IMR-90 (cell line): Measurements from ENCODE around the gene TSPAN19. TPM values are rescaled to one million over a fixed set of nuclear protein-coding genes. Genes with fewer than 3 reads are reported as not detected.

ENCODE experiments used
- ATAC-seq: fragments of 200-7000 bp; cut with Tn5 transposase; 2 replicates; pipeline ENCODE4 v1.9.1; 2020; ENCODE audit warnings: low read depth, mild to moderate bottlenecking, moderate library complexity
- BruUV-seq: library from RNA; stranded (reverse); fragments of 400-500 nt; replicated peaks from 2 replicates; lab custom pipeline; 2021; lab: Mats Ljungman, UMichigan
- CTCF ChIA-PET: fragments of 300-600 bp; formaldehyde crosslinking; extraction: SDS; loops from one replicate; lab custom pipeline; 2021; ENCODE audit warnings: antibody characterized with exemption; lab: Yijun Ruan, JAX
- POLR2A ChIA-PET: fragments of 300-600 bp; sonication (Branson Sonifier 250); formaldehyde crosslinking; loops from one replicate; lab custom pipeline; 2022; ENCODE audit warnings: antibody characterized with exemption; ENCODE audit not compliant: unreplicated experiment; lab: Charles Lee
- DNase-seq: peaks from one replicate; pipeline ENCODE4 v3.0.0; 2013
- H2AFZ ChIP-seq: replicated peaks from 2 replicates; pipeline ENCODE3; 2013; ENCODE audit warnings: low read length, mild to moderate bottlenecking; ENCODE audit not compliant: poor library complexity
- H2AK5ac ChIP-seq: 2 replicates; pipeline ENCODE4 v1.6.1; 2013; ENCODE audit warnings: low read depth, low read length, inconsistent platforms
- H2AK9ac ChIP-seq: replicated peaks from 2 replicates; pipeline ENCODE3; 2013; ENCODE audit warnings: mild to moderate bottlenecking, low read depth, low read length, moderate library complexity; ENCODE audit not compliant: poor library complexity
- H2BK120ac ChIP-seq: 2 replicates; pipeline ENCODE4 v1.6.1; 2013; ENCODE audit warnings: low read depth, low read length, inconsistent platforms
- H2BK15ac ChIP-seq: 3 replicates; pipeline ENCODE4 v1.6.1; 2013; ENCODE audit warnings: low read depth, low read length, inconsistent platforms
- H2BK20ac ChIP-seq: 2 replicates; pipeline ENCODE4 v1.6.1; 2013; ENCODE audit warnings: low read depth, mild to moderate bottlenecking, inconsistent platforms, low read length, moderate library complexity
- H2BK5ac ChIP-seq: 2 replicates; pipeline ENCODE4 v1.6.1; 2013; ENCODE audit warnings: mild to moderate bottlenecking, low read depth, low read length, inconsistent platforms; ENCODE audit not compliant: poor library complexity, severe bottlenecking
- H3K14ac ChIP-seq: replicated peaks from 2 replicates; pipeline ENCODE4 v1.6.1; 2013; ENCODE audit warnings: low read depth, low read length, inconsistent platforms
- H3K18ac ChIP-seq: 2 replicates; pipeline ENCODE4 v1.6.1; 2013; ENCODE audit warnings: low read depth, low read length, control low read depth
- H3K23ac ChIP-seq: 2 replicates; pipeline ENCODE4 v1.6.1; 2013; ENCODE audit warnings: low read depth, low read length, inconsistent platforms
- H3K27ac ChIP-seq: 2 replicates; pipeline ENCODE4 v1.5.1; 2013; ENCODE audit warnings: mild to moderate bottlenecking, control low read depth, low read length; ENCODE audit not compliant: insufficient read depth
- H3K27me3 ChIP-seq: 2 replicates; pipeline ENCODE4 v1.6.1; 2013; ENCODE audit warnings: low read length; ENCODE audit not compliant: control insufficient read depth, insufficient read depth
- H3K36me3 ChIP-seq: 2 replicates; pipeline ENCODE4 v1.6.1; 2013; ENCODE audit warnings: low read length, mixed read lengths; ENCODE audit not compliant: control insufficient read depth, insufficient read depth
- H3K4ac ChIP-seq: 2 replicates; pipeline ENCODE4 v1.6.1; 2013; ENCODE audit warnings: low read depth, low read length, inconsistent platforms
- H3K4me1 ChIP-seq: 2 replicates; pipeline ENCODE4 v1.6.1; 2013; ENCODE audit warnings: low read length, mixed read lengths; ENCODE audit not compliant: control insufficient read depth, insufficient read depth
- H3K4me2 ChIP-seq: 2 replicates; pipeline ENCODE4 v1.6.1; 2013; ENCODE audit warnings: low read depth, mild to moderate bottlenecking, control low read depth, low read length, moderate library complexity
- H3K4me3 ChIP-seq: 2 replicates; pipeline ENCODE4 v1.5.1; 2013; ENCODE audit warnings: low read depth, mild to moderate bottlenecking, control low read depth, low read length, moderate library complexity; ENCODE audit not compliant: insufficient read depth
- H3K56ac ChIP-seq: 2 replicates; pipeline ENCODE4 v1.6.1; 2013; ENCODE audit warnings: low read length, inconsistent platforms; ENCODE audit not compliant: insufficient read depth; ENCODE audit errors: extremely low read depth
- H3K79me1 ChIP-seq, 2 experiments: 2 replicates each; pipeline ENCODE4 v1.6.1; 2013; ENCODE audit warnings: low read length in 2 of 2, inconsistent platforms in 1 of 2, low read depth in 1 of 2
- H3K9ac ChIP-seq: 2 replicates; pipeline ENCODE4 v1.6.1; 2013; ENCODE audit warnings: low read depth, low read length, control low read depth
- H3K9me1 ChIP-seq: 2 replicates; pipeline ENCODE4 v1.6.1; 2013; ENCODE audit warnings: low read length, inconsistent platforms; ENCODE audit not compliant: insufficient read depth
- H3K9me3 ChIP-seq: 2 replicates; pipeline ENCODE4 v1.6.1; 2013; ENCODE audit warnings: low read length; ENCODE audit not compliant: control insufficient read depth, insufficient read depth
- H4K20me1 ChIP-seq: 2 replicates; pipeline ENCODE4 v1.6.1; 2013; ENCODE audit warnings: low read length, inconsistent platforms; ENCODE audit not compliant: insufficient read depth
- H4K5ac ChIP-seq: 2 replicates; pipeline ENCODE4 v1.6.1; 2013; ENCODE audit warnings: mild to moderate bottlenecking, low read depth, low read length, control low read depth
- H4K8ac ChIP-seq, 2 experiments: 2 replicates each; pipeline ENCODE4 v1.6.1; 2013; ENCODE audit warnings: low read depth in 2 of 2, low read length in 2 of 2, control low read depth in 1 of 2, inconsistent platforms in 1 of 2
- H4K91ac ChIP-seq: 2 replicates; pipeline ENCODE4 v1.6.1; 2013; ENCODE audit warnings: low read depth, low read length, inconsistent platforms; ENCODE audit not compliant: insufficient read depth
- SMC3 ChIP-seq: fragments of 150-350 bp; IDR thresholded peaks from 2 replicates; pipeline ENCODE4 v1.6.1; 2016; ENCODE audit warnings: low read depth, mild to moderate bottlenecking, antibody characterized with exemption, low read length, moderate library complexity
- USF2 ChIP-seq: fragments of 150-350 bp; IDR thresholded peaks from 2 replicates; pipeline ENCODE4 v1.6.1; 2017; ENCODE audit warnings: mild to moderate bottlenecking, antibody characterized with exemption, low read length, low read depth
- WGBS, 2 experiments: methylation state at CpG; one replicate each; pipeline versions ENCODE4 v1.1.5 to v1.1.7; 2013; ENCODE audit warnings: missing lambda C conversion rate in 2 of 2; ENCODE audit not compliant: insufficient read length in 1 of 2; ENCODE audit errors: extremely low coverage in 2 of 2; 5-methylcytosine and 5-hydroxymethylcytosine counted together
- dilution Hi-C: fragments of 300-500 bp; cut with HindIII; formaldehyde crosslinking; loops from one replicate; pipeline ENCODE4 v1.14.3; 2018; ENCODE audit warnings: low sequenced_read_pairs; ENCODE audit not compliant: unreplicated experiment
- in situ Hi-C: fragments of 300-500 bp; cut with MboI; formaldehyde crosslinking; loops from 3 replicates; pipeline ENCODE4 v1.14.3; 2019; ENCODE audit warnings: low sequenced_read_pairs, inconsistent platforms, mixed read lengths
- intact Hi-C: fragments of 100-400 bp; cut with micrococcal nuclease; formaldehyde crosslinking; loops from 2 replicates; pipeline ENCODE4 v1.10.0; 2022
- polyA plus RNA-seq, 3 experiments: library from polyadenylated mRNA; depleted of rRNA; stranded (reverse); fragments of >200 nt; gene quantifications; 2 replicates each; pipeline ENCODE4 v1.2.3, GENCODE V29; 2012; ENCODE audit warnings: low replicate concordance in 1 of 3
- total RNA-seq: library from RNA; depleted of rRNA; stranded (reverse); fragments of >200 nt; gene quantifications from 2 replicates; pipeline ENCODE4 v1.2.3, GENCODE V29; 2012

Gene TSPAN19
- total and polyA plus RNA-seq, 2 of the 4 experiments (the other 2 are of a cell fraction) = not detected

- no peak for ATAC-seq
- in situ Hi-C loops = no loop called here
Observed at GRCh38 chr12:84978921-84979320, 57.2 kb downstream of the TSPAN19 start.

More at GRCh38 chr12:84978921-84979320, 57.2 kb downstream of the TSPAN19 start:
- Histone ChIP-seq H2AK9ac (no peak overlapping the region), H2BK20ac (no peak overlapping the region), H3K18ac (no peak overlapping the region), H3K79me1 (no peaks in the 10 kb centered on the region), H3K56ac (no peak overlapping the region), H3K4me2 (no peak overlapping the region), H4K20me1 (no peaks in the 10 kb centered on the region), H3K23ac (no peak overlapping the region), H2BK5ac (no peak overlapping the region), H3K27me3 (no peaks in the 10 kb centered on the region), H3K36me3 (no peaks in the 10 kb centered on the region), H3K9me1 (no peaks in the 10 kb centered on the region), H2BK15ac (no peak overlapping the region), H4K5ac (no peak overlapping the region), H4K8ac (no peak overlapping the region), H3K9ac (no peak overlapping the region), H3K27ac (no peak overlapping the region), H3K14ac (no peak overlapping the region), H2AFZ (no peak overlapping the region), H4K91ac (no peak overlapping the region), H2BK120ac (no peak overlapping the region), H3K4me3 (no peak overlapping the region), H3K4ac (no peak overlapping the region), H2AK5ac (no peak overlapping the region), H3K4me1 (no peaks in the 10 kb centered on the region), H3K9me3 (no peaks in the 10 kb centered on the region)
- no TSS peak for BruUV-seq
- ChIA-PET POLR2A (no interaction called here), CTCF (no interaction called here)
- DNase-seq = no peak
- dilution Hi-C loops = no loop called here
- intact Hi-C loops = no loop called here
- no CpG with 5 or more reads among the region's 1 CpG for WGBS, 2 experiments
- TF ChIP-seq USF2 (no peak), SMC3 (no peak)
